ENCODE measurements around the gene VAV2. TPM values are rescaled to one million over a fixed set of nuclear protein-coding genes. Genes with fewer than 3 reads are reported as not detected.

Gene VAV2
- total and polyA plus RNA-seq, 2 experiments from 2014 or later, result 8.1 to 28.9 TPM

DNA sequence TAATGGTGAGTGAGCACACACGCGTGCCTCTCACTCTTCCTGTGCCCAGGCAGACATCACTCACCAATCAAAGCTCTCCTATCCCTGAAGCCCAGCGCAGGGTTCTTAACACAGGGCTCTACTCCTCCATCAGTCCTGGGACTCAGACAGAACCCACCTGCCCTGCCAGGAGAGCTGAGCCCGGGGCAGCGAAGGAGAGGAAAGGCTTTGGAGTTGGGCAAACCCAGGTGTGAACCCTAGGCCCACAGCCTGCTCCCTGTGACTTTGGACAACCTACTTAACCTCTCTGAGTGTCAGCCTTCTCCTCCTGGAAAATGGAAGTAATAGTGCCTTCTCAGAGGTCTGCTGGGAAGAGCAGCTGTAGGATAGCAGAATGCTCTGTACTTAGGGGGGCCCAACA, 155.3 kb downstream of the VAV2 start:
- peaks cover 14% of the 10 kb centered on the region for H3K27me3 Mint-ChIP-seq (ENCODE audit: insufficient read depth, low read depth, poor library complexity)
- Histone ChIP-seq H2AFZ (no peak overlapping the region), H3K27me3 (ENCODE audit: insufficient read depth) (no peaks in the 10 kb centered on the region), H3K4me3 (no peak overlapping the region), H3K36me3 (ENCODE audit: insufficient read depth) (no peaks in the 10 kb centered on the region), H3K79me2 (replicated peaks; ENCODE audit: insufficient read depth) (peaks cover 17% of the 10 kb centered on the region), H3K4me2 (no peak overlapping the region), H3K4me1 (ENCODE audit: insufficient read depth) (peaks cover 8% of the 10 kb centered on the region), H3K9me2 (ENCODE audit: insufficient read depth) (no peaks in the 10 kb centered on the region), H4K20me1 (replicated peaks; ENCODE audit: insufficient read depth) (0 out of 2 replicates have a peak, but pooled peaks cover 6% of the 10 kb centered on the region), H3K27ac (ENCODE audit: low read depth) (no peak overlapping the region), H3F3A (replicated peaks; ENCODE audit: low read depth) (0 out of 2 replicates have a peak, but pooled peaks cover 2% of the 10 kb centered on the region)
- peaks cover 40% of the 10 kb centered on the region for H3K4me1 Mint-ChIP-seq
- no peak for DNase-seq (ENCODE audit: low spot score)
- H3K27ac Mint-ChIP-seq, result no peak overlapping the region
- TF ChIP-seq ZNF331 (CRISPR knock-in tag; IDR thresholded peaks at IDR 0.05; ENCODE audit: low read depth), result no peak
- no peak for TF ChIP-seq EZH2phosphoT487 (IDR thresholded peaks at IDR 0.05; ENCODE audit: unreplicated experiment)
- TF ChIP-seq CREB1 (CRISPR knock-in tag; IDR thresholded peaks at IDR 0.05; ENCODE audit: low read depth), result no peak
- TF ChIP-seq STAT1 (IDR thresholded peaks at IDR 0.05; ENCODE audit: unreplicated experiment), result no peak
- TF ChIP-seq EZH2 (IDR thresholded peaks at IDR 0.05; ENCODE audit: low read depth, unreplicated experiment), result no peak
- TF ChIP-seq, protein P1, sequence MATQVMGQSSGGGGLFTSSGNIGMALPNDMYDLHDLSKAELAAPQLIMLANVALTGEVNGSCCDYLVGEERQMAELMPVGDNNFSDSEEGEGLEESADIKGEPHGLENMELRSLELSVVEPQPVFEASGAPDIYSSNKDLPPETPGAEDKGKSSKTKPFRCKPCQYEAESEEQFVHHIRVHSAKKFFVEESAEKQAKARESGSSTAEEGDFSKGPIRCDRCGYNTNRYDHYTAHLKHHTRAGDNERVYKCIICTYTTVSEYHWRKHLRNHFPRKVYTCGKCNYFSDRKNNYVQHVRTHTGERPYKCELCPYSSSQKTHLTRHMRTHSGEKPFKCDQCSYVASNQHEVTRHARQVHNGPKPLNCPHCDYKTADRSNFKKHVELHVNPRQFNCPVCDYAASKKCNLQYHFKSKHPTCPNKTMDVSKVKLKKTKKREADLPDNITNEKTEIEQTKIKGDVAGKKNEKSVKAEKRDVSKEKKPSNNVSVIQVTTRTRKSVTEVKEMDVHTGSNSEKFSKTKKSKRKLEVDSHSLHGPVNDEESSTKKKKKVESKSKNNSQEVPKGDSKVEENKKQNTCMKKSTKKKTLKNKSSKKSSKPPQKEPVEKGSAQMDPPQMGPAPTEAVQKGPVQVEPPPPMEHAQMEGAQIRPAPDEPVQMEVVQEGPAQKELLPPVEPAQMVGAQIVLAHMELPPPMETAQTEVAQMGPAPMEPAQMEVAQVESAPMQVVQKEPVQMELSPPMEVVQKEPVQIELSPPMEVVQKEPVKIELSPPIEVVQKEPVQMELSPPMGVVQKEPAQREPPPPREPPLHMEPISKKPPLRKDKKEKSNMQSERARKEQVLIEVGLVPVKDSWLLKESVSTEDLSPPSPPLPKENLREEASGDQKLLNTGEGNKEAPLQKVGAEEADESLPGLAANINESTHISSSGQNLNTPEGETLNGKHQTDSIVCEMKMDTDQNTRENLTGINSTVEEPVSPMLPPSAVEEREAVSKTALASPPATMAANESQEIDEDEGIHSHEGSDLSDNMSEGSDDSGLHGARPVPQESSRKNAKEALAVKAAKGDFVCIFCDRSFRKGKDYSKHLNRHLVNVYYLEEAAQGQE (IDR thresholded peaks at IDR 0.05; ENCODE audit: unreplicated experiment), result no peak
- no peak for TF ChIP-seq POLR2AphosphoS5 (IDR thresholded peaks at IDR 0.05; ENCODE audit: low read depth)
- ATAC-seq, result no peak
- no peaks in the 10 kb centered on the region; the same call in 2 of the 3 replicates for H3K36me3 Mint-ChIP-seq (ENCODE audit: low read depth)
- H3K9me3 Mint-ChIP-seq, result no peaks in the 10 kb centered on the region
- no peak overlapping the region for H3K4me3 Mint-ChIP-seq

DNA sequence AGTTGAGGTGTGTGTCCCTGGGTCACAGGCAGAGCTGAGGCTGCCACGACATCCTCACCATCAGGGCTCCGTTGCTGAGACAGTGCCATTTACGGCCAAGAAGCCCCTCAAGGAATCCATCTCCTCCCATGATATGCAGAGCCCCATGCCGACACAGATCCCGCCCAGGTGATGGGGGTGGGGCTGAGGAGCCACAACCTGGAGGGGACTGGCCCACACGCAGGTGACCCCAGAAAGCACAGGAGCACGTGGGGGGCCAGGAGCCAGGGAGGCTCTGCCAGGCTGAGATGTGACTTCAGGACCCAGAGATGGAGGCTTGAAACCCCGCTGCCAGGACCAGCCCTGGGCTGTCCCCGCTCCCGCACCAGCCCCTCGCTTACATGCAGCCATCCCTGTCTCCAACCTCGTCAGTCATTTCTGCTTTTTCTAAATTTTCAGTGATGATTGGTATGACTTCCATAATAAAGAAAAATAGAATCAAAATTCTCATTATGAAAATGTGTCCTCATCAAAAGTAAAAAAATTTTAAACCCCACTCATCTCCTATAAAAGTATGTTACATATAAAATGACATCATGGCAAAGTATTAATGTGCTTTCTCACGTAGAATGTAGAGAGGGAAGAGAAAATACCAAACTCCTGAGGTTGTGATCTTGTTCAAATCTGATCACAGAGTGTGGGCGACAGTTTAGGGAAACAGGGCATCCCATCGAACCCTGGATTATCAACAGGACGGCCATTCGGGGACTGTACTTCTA, 155.9 kb downstream of the VAV2 start:
- no peak overlapping the region for H3K27ac ChIP-seq (ENCODE audit: low read depth)
- Mint-ChIP-seq H3K27me3 (ENCODE audit: insufficient read depth, low read depth, poor library complexity) (peaks cover 13% of the 10 kb centered on the region), H3K9me3 (no peaks in the 10 kb centered on the region), H3K4me1 (peaks cover 34% of the 10 kb centered on the region), H3K27ac (no peak overlapping the region), H3K36me3 (ENCODE audit: low read depth) (no peaks in the 10 kb centered on the region; the same call in 2 of the 3 replicates), H3K4me3 (no peak overlapping the region; the same call in 2 of the 3 replicates)
- no peak overlapping the region for H3K4me3 ChIP-seq
- ATAC-seq (no peak; the same call in 2 of the 3 replicates), DNase-seq (ENCODE audit: low spot score) (no peak)
- H2AFZ ChIP-seq, result no peak overlapping the region
- no peaks in the 10 kb centered on the region for H3K36me3 ChIP-seq (ENCODE audit: insufficient read depth)
- H4K20me1 ChIP-seq (replicated peaks; ENCODE audit: insufficient read depth), result 0 out of 2 replicates have a peak, but pooled peaks cover 6% of the 10 kb centered on the region
- H3K4me1 ChIP-seq (ENCODE audit: insufficient read depth), result peaks cover 8% of the 10 kb centered on the region
- no peak overlapping the region for H3K4me2 ChIP-seq
- no peaks in the 10 kb centered on the region for H3K27me3 ChIP-seq (ENCODE audit: insufficient read depth)
- H3K9me2 ChIP-seq (ENCODE audit: insufficient read depth), result no peaks in the 10 kb centered on the region
- H3K79me2 ChIP-seq (replicated peaks; ENCODE audit: insufficient read depth), result peaks cover 10% of the 10 kb centered on the region; the same call in 1 of the 2 replicates
- H3F3A ChIP-seq (replicated peaks; ENCODE audit: low read depth), result 0 out of 2 replicates have a peak, but pooled peaks cover 2% of the 10 kb centered on the region
- TF ChIP-seq CREB1 (CRISPR knock-in tag; IDR thresholded peaks at IDR 0.05; ENCODE audit: low read depth) (no peak), CTCF (conservative IDR thresholded peaks at IDR 0.05; ENCODE audit: low read depth in 2 of 2) (no peak), POLR2AphosphoS5 (IDR thresholded peaks at IDR 0.05; ENCODE audit: low read depth) (no peak), NANOG (IDR thresholded peaks at IDR 0.05; ENCODE audit: borderline replicate concordance) (no peak), EZH2phosphoT487 (IDR thresholded peaks at IDR 0.05; ENCODE audit: unreplicated experiment) (no peak), STAT1 (IDR thresholded peaks at IDR 0.05; ENCODE audit: unreplicated experiment) (no peak), JUNB (IDR thresholded peaks at IDR 0.05; ENCODE audit: unreplicated experiment) (no peak), EZH2 (IDR thresholded peaks at IDR 0.05; ENCODE audit: low read depth, unreplicated experiment) (no peak)
- TF ChIP-seq, protein P1 (IDR thresholded peaks at IDR 0.05; ENCODE audit: unreplicated experiment), result no peak
- TF ChIP-seq, protein P2, sequence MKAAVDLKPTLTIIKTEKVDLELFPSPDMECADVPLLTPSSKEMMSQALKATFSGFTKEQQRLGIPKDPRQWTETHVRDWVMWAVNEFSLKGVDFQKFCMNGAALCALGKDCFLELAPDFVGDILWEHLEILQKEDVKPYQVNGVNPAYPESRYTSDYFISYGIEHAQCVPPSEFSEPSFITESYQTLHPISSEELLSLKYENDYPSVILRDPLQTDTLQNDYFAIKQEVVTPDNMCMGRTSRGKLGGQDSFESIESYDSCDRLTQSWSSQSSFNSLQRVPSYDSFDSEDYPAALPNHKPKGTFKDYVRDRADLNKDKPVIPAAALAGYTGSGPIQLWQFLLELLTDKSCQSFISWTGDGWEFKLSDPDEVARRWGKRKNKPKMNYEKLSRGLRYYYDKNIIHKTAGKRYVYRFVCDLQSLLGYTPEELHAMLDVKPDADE (IDR thresholded peaks at IDR 0.05), result no peak

Data from GM23338 (cell line).